A673 (cell line): ENCODE data around the gene VSIG2.
A peak's percentile ranks its signal among the peaks of the same experiment; 100 is the strongest.

Experiments
- EZH2 ChIP-seq: fragments of 200-600 bp; sonication (generic); IDR thresholded peaks from 2 replicates; pipeline ENCODE4 v1.6.1; 2017; ENCODE audit warnings: borderline replicate concordance, low read depth, mild to moderate bottlenecking, mixed read lengths, antibody characterized with exemption, low read length; ENCODE audit not compliant: poor library complexity, severe bottlenecking
- TF ChIP-seq, protein P1 (sequence below): fragments of 300-800, 200-600 bp; sonication (generic); conservative IDR thresholded peaks from 2 replicates; pipeline ENCODE4 v1.5.1; 2017; ENCODE audit warnings: low read depth, mild to moderate bottlenecking, antibody characterized with exemption, low read length, moderate library complexity, mixed read lengths

DNA sequence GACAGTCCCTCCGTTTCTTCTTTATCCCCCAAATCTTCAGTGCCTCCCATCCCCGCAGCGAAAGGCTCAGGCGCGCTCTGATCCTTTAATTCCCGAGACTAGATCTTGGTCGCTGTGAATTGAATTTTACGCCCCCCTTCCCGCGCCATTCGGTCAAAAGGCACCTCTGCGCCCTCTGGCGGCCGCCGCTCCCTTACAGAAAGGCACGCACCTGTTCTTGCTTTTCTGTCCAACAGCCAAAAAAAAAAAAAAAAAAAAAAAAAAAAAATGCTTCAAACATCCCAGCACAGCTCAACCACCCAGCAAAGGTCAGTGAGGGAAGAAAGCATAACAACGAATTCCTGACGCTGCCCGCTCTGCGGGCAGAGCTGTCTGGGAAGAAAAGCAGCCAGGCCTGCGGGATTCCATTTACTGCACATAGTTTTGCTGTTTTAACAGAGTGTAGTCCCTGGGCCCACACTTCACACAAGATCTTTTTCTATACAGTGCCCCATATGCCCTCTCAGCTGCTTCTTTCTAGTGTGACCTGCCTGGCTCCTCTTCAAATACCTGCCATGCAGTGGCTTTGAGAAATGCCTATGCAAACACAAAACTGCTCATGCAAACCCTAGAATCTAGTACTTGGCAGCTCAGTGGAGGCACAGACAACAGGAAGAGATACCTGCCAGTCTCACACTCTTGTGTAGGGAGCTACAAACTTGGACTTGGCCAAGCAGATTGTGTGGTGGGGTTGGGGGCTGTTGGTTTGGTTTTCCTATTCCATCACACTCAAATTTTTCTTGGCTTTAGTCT is 11.3 kb upstream of the VSIG2 start:
- TF ChIP-seq, protein P1, sequence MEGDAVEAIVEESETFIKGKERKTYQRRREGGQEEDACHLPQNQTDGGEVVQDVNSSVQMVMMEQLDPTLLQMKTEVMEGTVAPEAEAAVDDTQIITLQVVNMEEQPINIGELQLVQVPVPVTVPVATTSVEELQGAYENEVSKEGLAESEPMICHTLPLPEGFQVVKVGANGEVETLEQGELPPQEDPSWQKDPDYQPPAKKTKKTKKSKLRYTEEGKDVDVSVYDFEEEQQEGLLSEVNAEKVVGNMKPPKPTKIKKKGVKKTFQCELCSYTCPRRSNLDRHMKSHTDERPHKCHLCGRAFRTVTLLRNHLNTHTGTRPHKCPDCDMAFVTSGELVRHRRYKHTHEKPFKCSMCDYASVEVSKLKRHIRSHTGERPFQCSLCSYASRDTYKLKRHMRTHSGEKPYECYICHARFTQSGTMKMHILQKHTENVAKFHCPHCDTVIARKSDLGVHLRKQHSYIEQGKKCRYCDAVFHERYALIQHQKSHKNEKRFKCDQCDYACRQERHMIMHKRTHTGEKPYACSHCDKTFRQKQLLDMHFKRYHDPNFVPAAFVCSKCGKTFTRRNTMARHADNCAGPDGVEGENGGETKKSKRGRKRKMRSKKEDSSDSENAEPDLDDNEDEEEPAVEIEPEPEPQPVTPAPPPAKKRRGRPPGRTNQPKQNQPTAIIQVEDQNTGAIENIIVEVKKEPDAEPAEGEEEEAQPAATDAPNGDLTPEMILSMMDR: peak; percentile 97
- TF ChIP-seq EZH2: no peak
